LNCAP (cell line): ENCODE measurements around the gene CYP26B1.

Experiments
- TF ChIP-seq, protein P1 (sequence below): fragments of 450-650 bp; IDR thresholded peaks from 2 replicates; pipeline ENCODE4 v1.5.1; 2017; ENCODE audit warnings: mild to moderate bottlenecking

CYP26B1 gene

DNA sequence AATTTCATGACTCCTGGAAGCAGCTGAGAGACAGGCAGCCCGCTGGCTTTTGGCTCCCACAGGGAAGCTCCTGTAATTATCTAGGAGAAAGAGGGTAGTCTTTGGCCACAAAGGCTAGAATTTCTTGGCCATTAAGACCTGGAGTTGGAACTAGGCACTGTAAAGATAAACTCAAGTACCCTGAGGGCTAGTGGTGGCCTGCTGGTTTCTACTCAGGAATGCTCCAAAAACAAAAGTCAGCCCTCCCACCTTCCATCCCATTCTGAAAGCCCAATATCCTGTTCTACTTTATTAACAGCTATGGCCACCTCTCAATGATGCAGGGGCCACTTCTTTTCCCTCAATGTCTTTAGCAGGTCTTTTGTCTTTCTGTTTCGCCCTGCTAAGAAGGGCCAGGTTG, 34.0 kb upstream of the CYP26B1 start:
- TF ChIP-seq, protein P1, sequence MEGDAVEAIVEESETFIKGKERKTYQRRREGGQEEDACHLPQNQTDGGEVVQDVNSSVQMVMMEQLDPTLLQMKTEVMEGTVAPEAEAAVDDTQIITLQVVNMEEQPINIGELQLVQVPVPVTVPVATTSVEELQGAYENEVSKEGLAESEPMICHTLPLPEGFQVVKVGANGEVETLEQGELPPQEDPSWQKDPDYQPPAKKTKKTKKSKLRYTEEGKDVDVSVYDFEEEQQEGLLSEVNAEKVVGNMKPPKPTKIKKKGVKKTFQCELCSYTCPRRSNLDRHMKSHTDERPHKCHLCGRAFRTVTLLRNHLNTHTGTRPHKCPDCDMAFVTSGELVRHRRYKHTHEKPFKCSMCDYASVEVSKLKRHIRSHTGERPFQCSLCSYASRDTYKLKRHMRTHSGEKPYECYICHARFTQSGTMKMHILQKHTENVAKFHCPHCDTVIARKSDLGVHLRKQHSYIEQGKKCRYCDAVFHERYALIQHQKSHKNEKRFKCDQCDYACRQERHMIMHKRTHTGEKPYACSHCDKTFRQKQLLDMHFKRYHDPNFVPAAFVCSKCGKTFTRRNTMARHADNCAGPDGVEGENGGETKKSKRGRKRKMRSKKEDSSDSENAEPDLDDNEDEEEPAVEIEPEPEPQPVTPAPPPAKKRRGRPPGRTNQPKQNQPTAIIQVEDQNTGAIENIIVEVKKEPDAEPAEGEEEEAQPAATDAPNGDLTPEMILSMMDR = no peak

DNA sequence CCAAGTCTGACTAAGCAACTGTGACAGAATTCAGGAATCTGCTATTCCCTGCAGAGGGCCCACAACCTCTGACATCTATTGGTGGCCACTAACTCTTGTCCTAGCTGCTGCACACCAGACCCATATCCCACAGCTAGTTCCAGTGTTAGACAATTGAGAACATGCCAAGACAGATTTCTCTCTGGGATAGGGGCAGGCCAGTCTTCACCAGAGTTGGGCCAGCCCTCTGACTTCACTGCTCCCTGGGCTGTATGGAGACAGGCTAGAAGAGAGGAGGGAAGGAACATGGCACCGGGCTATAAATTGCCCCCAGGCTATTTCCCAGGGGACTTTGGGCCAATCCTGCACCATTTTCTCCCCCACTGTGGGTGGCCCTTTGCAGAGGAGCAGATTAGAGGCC, 32.7 kb upstream of the CYP26B1 start:
- TF ChIP-seq, protein P1 = no peak

DNA sequence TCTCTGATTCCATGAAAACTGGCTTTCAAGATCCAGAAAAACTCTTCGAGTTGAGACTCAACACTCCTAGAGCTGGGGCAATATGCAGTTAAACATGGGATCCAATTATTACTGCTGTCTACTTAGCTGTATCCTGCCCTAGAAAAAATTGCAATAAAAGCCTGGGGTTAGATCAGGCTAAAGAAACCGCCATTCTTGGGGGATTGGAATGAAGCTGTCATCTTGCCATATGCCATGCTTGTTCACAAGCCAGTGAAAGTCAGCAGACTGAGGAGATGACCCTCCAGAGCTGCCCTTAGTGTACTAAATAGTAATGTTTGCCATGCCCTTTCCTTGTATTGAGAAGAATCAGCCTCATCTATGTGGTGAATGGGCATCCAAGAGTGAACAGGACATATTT, 30.9 kb upstream of the CYP26B1 start:
- TF ChIP-seq, protein P1 = no peak

DNA sequence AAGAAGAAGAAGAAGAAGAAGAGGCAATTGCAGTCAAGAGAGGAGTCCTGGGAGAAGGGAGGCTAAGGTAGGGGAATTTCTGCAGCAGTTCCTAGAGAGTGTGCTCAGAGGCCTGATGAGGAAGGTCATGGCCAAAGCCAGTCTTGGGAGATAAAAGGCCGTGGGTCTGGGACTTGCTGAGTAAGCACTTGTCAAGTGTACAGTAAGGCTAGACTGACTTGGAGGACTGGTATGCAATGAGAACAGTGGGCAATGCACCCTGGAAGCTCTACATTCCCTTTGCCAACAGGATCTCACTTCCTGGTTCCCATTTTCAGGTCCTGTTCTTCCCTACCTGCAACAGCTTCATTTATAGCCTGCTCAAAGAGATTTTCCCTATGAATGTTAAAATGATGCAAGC, 28.6 kb upstream of the CYP26B1 start:
- TF ChIP-seq, protein P1 = no peak

DNA sequence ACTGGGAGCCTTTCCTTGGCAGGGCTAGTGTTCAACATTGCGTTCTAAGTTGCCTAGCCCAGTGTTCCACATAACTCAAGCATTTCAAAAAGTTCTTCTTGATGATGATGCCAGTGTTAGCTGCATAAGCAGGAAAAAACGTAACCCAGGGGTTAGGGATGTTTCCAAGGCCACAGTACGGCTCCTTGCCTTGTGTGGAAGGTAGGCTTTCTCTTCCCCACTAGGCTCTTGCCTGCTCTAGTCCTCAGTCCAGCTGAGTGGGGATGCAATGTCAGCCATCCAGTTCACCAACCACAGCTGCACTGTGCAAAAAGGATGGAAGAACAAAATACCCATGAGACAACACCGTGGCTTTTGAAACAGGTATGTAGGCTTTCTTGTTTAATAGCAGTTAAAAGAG, 28.0 kb upstream of the CYP26B1 start:
- TF ChIP-seq, protein P1 = no peak

DNA sequence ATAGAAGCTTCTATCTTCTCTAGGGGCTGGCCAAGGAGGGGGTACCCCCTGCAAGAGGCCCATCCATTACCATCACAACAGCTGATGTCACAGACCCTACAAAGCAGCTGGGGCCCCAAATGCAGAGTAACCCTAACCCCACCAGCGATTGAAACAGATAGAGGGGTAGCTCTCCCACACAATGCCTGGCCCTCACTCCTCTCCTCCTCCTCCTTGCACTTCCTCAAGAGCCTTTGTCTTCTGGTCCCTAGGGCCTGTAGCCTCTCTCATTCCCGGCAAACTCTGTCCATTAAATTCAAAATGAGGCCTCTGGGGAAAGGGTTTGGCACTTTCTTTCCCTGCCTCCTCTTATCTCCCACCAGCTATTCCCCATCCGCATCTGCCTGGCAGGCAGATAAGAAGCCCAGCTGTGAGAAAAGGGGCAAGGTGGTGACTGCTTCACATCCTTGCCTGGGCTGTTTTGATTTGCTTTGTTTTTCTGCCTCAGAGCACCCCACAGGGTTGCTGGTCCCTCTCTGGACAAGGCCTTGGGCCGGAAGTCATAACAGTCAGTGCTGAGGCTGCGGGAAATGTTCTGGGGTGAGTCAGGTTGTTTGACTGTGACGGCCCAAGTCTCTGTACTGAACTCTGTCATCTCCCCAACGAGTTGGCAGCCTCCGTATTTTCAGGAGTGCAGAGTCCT, 26.1 kb upstream of the CYP26B1 start:
- TF ChIP-seq, protein P1 = no peak

DNA sequence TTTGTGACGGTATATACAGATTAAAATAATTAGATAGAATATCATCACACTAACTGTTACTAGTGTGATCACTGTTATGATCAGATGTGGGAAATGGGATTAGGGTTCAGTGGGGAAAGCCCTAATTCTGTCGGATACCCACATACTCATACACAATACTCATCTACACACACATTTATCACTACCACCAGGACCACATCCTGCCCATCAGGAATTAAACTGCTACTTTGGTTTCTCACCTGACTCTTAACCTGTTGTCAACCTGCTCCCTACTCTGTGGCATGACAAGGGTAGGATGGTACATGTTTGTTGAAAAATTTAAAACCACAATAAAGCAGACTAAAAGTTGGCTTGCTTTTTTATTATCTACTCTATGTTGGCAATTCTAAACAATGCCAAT, 24.8 kb upstream of the CYP26B1 start:
- TF ChIP-seq, protein P1 = no peak

DNA sequence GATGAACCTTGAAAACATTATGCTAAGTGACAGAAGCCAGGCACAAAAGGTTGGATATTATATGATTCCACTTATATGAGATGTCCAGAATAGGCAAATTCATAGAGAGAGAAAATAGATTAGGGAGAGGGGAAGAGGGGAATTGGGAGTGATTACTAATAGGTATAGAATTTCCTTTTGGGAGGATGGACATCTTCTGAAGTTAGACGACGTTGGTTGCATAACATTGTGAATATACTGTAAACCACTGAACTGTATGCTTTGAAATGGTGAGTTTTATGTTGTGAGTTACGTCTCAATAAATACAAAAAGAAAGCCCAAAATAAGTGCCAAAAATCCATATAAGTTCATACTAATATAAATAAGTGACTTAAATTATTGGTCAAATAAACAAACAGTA, 18.6 kb upstream of the CYP26B1 start:
- TF ChIP-seq, protein P1 = no peak
